NB4 (cell line): ENCODE measurements around the gene SAMD14.

ENCODE experiments used
- DNase-seq: peaks from one replicate; pipeline ENCODE4 v3.0.0; 2010; ENCODE audit warnings: low read depth
- H3K4me3 ChIP-seq: one replicate; pipeline ENCODE4 v1.5.1; 2011; ENCODE audit warnings: mild to moderate bottlenecking, low read depth, low read length, moderate library complexity
- CTCF ChIP-seq: IDR thresholded peaks from one replicate; pipeline ENCODE4 v1.5.1; 2012; ENCODE audit warnings: low read depth, low read length
- MAX ChIP-seq: IDR thresholded peaks from 2 replicates; pipeline ENCODE4 v1.6.1; 2011; ENCODE audit warnings: low read depth, low read length
- MYC ChIP-seq: IDR thresholded peaks from 2 replicates; pipeline ENCODE4 v1.6.1; 2011; ENCODE audit warnings: low read depth, low read length
- POLR2A ChIP-seq: IDR thresholded peaks from 2 replicates; pipeline ENCODE4 v1.6.1; 2011; ENCODE audit warnings: mild to moderate bottlenecking; ENCODE audit not compliant: insufficient read length; ENCODE audit errors: extremely low read depth

Gene SAMD14

GRCh38 chr17:50135316-50136095 is 5.5 kb upstream of the SAMD14 start:
- DNase-seq, result no peak
- no peak for TF ChIP-seq CTCF
- TF ChIP-seq MYC, result no peak
- TF ChIP-seq MAX, result no peak
- no peak for TF ChIP-seq POLR2A

GRCh38 chr17:50134206-50135110 is 4.5 kb upstream of the SAMD14 start:
- no peak for TF ChIP-seq POLR2A
- no peak for TF ChIP-seq CTCF
- TF ChIP-seq MAX, result no peak
- TF ChIP-seq MYC, result no peak
- no peak overlapping the region for H3K4me3 ChIP-seq
- DNase-seq, result no peak

More at GRCh38 chr17:50135316-50136095, 5.5 kb upstream of the SAMD14 start:
- no peak overlapping the region for H3K4me3 ChIP-seq

GRCh38 chr17:50133769-50134099 is 3.8 kb upstream of the SAMD14 start:
- no peak for DNase-seq
- no peak for TF ChIP-seq MAX
- no peak for TF ChIP-seq MYC
- no peak for TF ChIP-seq CTCF
- TF ChIP-seq POLR2A, result no peak
- no peak overlapping the region for H3K4me3 ChIP-seq

- no peak overlapping the region for H3K4me3 ChIP-seq
- TF ChIP-seq MAX (no peak), POLR2A (no peak), MYC (no peak), CTCF (no peak)
- no peak for DNase-seq
These were observed 3.2 kb upstream of the SAMD14 start for GRCh38 chr17:50133028-50133768.

- TF ChIP-seq POLR2A (no peak), MAX (no peak)
- no peak for DNase-seq
- H3K4me3 ChIP-seq, result no peak overlapping the region
These were observed 2.3 kb upstream of the SAMD14 start for GRCh38 chr17:50132104-50132794.
